ENCODE results near the gene ZBED4.
A peak's percentile ranks its signal among the peaks of the same experiment; 100 is the strongest.

ZBED4 gene

GRCh38 chr22:49906799-49907290 lies 53.2 kb downstream of the ZBED4 start:
- DNase-seq: no peak

- no peak for DNase-seq
Observed at GRCh38 chr22:49907807-49908206, 54.2 kb downstream of the ZBED4 start.

- DNase-seq: no peak
Observed at GRCh38 chr22:49909476-49910205, 56.0 kb downstream of the ZBED4 start.

- no peak for DNase-seq
Observed at GRCh38 chr22:49910229-49911155, 56.8 kb downstream of the ZBED4 start.

GRCh38 chr22:49911881-49912625 lies 58.4 kb downstream of the ZBED4 start:
- DNase-seq: no peak

- DNase-seq: no peak
Observed at GRCh38 chr22:49913026-49913425, 59.4 kb downstream of the ZBED4 start.

GRCh38 chr22:49913446-49913845 lies 59.8 kb downstream of the ZBED4 start:
- DNase-seq: no peak

- no peak for DNase-seq
Observed at GRCh38 chr22:49914256-49914655, 60.6 kb downstream of the ZBED4 start.

- no peak for DNase-seq
Observed at GRCh38 chr22:49915610-49916009, 62.0 kb downstream of the ZBED4 start.

GRCh38 chr22:49916831-49917230 lies 63.2 kb downstream of the ZBED4 start:
- no peak for DNase-seq

- peak; percentile 81 to 84 for DNase-seq
Observed at GRCh38 chr22:49917974-49918910, 64.6 kb downstream of the ZBED4 start, which contains the start of the genes ALG12 and CRELD2. Gene ALG12 (minus strand): TSS chr22:49918438. CDS start chr22:49913765, 4,673 bp downstream. Gene CRELD2 (plus strand): TSS chr22:49918634. CDS start chr22:49918770, 136 bp downstream.

- no peak for DNase-seq
Observed at GRCh38 chr22:49918911-49919881, 65.6 kb downstream of the ZBED4 start.

GRCh38 chr22:49920859-49921258 lies 67.2 kb downstream of the ZBED4 start:
- no peak for DNase-seq

- DNase-seq: no peak
Observed at GRCh38 chr22:49921508-49922278, 68.0 kb downstream of the ZBED4 start.

- DNase-seq: no peak
Observed at GRCh38 chr22:49922484-49922883, 68.8 kb downstream of the ZBED4 start.

GRCh38 chr22:49922926-49923325 lies 69.3 kb downstream of the ZBED4 start:
- DNase-seq: no peak

- no peak for DNase-seq
Observed at GRCh38 chr22:49923445-49923844, 69.8 kb downstream of the ZBED4 start.

- no peak for DNase-seq
Observed at GRCh38 chr22:49924113-49924833, 70.6 kb downstream of the ZBED4 start.
